HG03045 (cell line): Measurements from ENCODE around the gene KCNJ9.
"Not testable (repeated sequence)": the region's sequence is repeated elsewhere in the genome, so short reads cannot be mapped to it uniquely, and the experiment has no call there.

Source experiments
- ATAC-seq: cut with Tn5 transposase; IDR thresholded peaks from one replicate; pipeline ENCODE4 v1.9.1; 2021; ENCODE audit warnings: mild to moderate bottlenecking, moderate library complexity; ENCODE audit not compliant: unreplicated experiment

KCNJ9 gene

GRCh38 chr1:160123726-160124125 lies 42.4 kb downstream of the KCNJ9 start:
- ATAC-seq, result no peak

GRCh38 chr1:160124705-160125478 lies 43.6 kb downstream of the KCNJ9 start:
- ATAC-seq, result no peak

GRCh38 chr1:160125746-160126145 lies 44.4 kb downstream of the KCNJ9 start:
- ATAC-seq, result no peak

- ATAC-seq, result not testable (repeated sequence)
Observed at GRCh38 chr1:160126342-160126741, 45.0 kb downstream of the KCNJ9 start.

- ATAC-seq, result no peak
Observed at GRCh38 chr1:160127381-160127780, 46.0 kb downstream of the KCNJ9 start.

- no peak for ATAC-seq
Observed at GRCh38 chr1:160127865-160128523, 46.7 kb downstream of the KCNJ9 start.

- ATAC-seq, result no peak
Observed at GRCh38 chr1:160128636-160129035, 47.3 kb downstream of the KCNJ9 start.

- ATAC-seq, result no peak
Observed at GRCh38 chr1:160129046-160129445, 47.7 kb downstream of the KCNJ9 start.

GRCh38 chr1:160129558-160129957 lies 48.2 kb downstream of the KCNJ9 start:
- no peak for ATAC-seq

- ATAC-seq, result no peak
Observed at GRCh38 chr1:160129966-160130365, 48.6 kb downstream of the KCNJ9 start.

- no peak for ATAC-seq
Observed at GRCh38 chr1:160130486-160130885, 49.1 kb downstream of the KCNJ9 start.

GRCh38 chr1:160130939-160131338 lies 49.6 kb downstream of the KCNJ9 start:
- ATAC-seq, result no peak

- ATAC-seq, result no peak
Observed at GRCh38 chr1:160131803-160132565, 50.6 kb downstream of the KCNJ9 start.

GRCh38 chr1:160133990-160134770 lies 52.8 kb downstream of the KCNJ9 start:
- ATAC-seq, result no peak

GRCh38 chr1:160134791-160135572 lies 53.6 kb downstream of the KCNJ9 start:
- no peak for ATAC-seq

GRCh38 chr1:160136121-160136925 lies 55.0 kb downstream of the KCNJ9 start:
- no peak for ATAC-seq

GRCh38 chr1:160136926-160137200 lies 55.5 kb downstream of the KCNJ9 start:
- no peak for ATAC-seq

- no peak for ATAC-seq
Observed at GRCh38 chr1:160137216-160137862, 56.0 kb downstream of the KCNJ9 start.

- ATAC-seq, result no peak
Observed at GRCh38 chr1:160139840-160140239, 58.5 kb downstream of the KCNJ9 start.
